A549 (cell line): ENCODE data around the gene DISC1. TPM values are rescaled to one million over a fixed set of nuclear protein-coding genes. Genes with fewer than 3 reads are reported as not detected.

ENCODE experiments used
- ATAC-seq, 2 experiments: fragments of 200-7000 bp in 1 of 2; fragments of >200 bp in 1 of 2; cut with Nextera tagmentation in 1 of 2; cut with Tn5 transposase in 1 of 2; 3 replicates each; pipeline versions ENCODE4 v1.8.0 to v1.9.1; 2018 to 2020; ENCODE audit warnings: mild to moderate bottlenecking in 1 of 2, moderate library complexity in 1 of 2
- CTCF ChIA-PET: fragments of 300-600 bp; sonication (Branson Sonifier 250); formaldehyde crosslinking; extraction: SDS; loops from one replicate; lab custom pipeline; 2021; ENCODE audit warnings: antibody characterized with exemption, inconsistent platforms; lab: Yijun Ruan, JAX
- POLR2A ChIA-PET: fragments of 350-600 bp; formaldehyde crosslinking; extraction: SDS; loops from one replicate; lab custom pipeline; 2021; ENCODE audit warnings: antibody characterized with exemption, inconsistent platforms; lab: Yijun Ruan, JAX
- DNase-seq, 2 experiments: peaks; one replicate each; pipeline versions ENCODE4 v3.0.0 to v3.0.0-alpha.2; 2011 to 2016; ENCODE audit warnings: low read depth in 1 of 2, low spot score in 1 of 2
- FAIRE-seq: peaks from 2 replicates; lab custom pipeline; 2011; peaks lifted over from hg19 to GRCh38; lab: Jason Lieb, UNC
- H3K27ac ChIP-seq, 2 experiments: fragments of >200 bp; sonication (Bioruptor Twin); formaldehyde crosslinking; 3 replicates each; pipeline ENCODE4 v1.5.1; 2016 to 2017
- H3K4me1 ChIP-seq: fragments of >200 bp; sonication (Bioruptor Twin); formaldehyde crosslinking; 3 replicates; pipeline ENCODE4 v1.6.1; 2016
- H3K4me2 ChIP-seq: fragments of >200 bp; sonication (Bioruptor Twin); formaldehyde crosslinking; 3 replicates; pipeline ENCODE4 v1.6.1; 2016
- H3K4me3 ChIP-seq: fragments of >200 bp; sonication (Bioruptor Twin); formaldehyde crosslinking; 3 replicates; pipeline ENCODE4 v1.5.1; 2016
- H3K9me3 ChIP-seq: fragments of >200 bp; sonication (Bioruptor Twin); formaldehyde crosslinking; 3 replicates; pipeline ENCODE4 v1.6.1; 2016
- CBX8 ChIP-seq: fragments of 200-600 bp; sonication (generic); IDR thresholded peaks from 2 replicates; pipeline ENCODE4 v1.6.1; 2016
- CEBPB ChIP-seq, 2 experiments: fragments of >200 bp in 1 of 2; sonication (Bioruptor Twin) in 1 of 2; formaldehyde crosslinking in 1 of 2; IDR thresholded peaks; 2 replicates each; pipeline ENCODE4 v1.6.1; 2012 to 2016
- EP300 ChIP-seq, 2 experiments: fragments of >200 bp; sonication (Bioruptor Twin); formaldehyde crosslinking; IDR thresholded peaks; 2 replicates in 1 of 2; 3 replicates in 1 of 2; pipeline ENCODE4 v1.6.1; 2016 to 2017
- ESRRA ChIP-seq: fragments of 150-350 bp; IDR thresholded peaks from 2 replicates; pipeline ENCODE4 v1.6.1; 2014; ENCODE audit warnings: mild to moderate bottlenecking, low read length, borderline replicate concordance
- FOSB ChIP-seq: fragments of 250-450 bp; sonication (Bioruptor Pico); IDR thresholded peaks from 2 replicates; pipeline ENCODE4 v1.5.0; 2020; ENCODE audit warnings: mild to moderate bottlenecking, moderate library complexity
- HES2 ChIP-seq: fragments of >200 bp; sonication (Bioruptor Twin); formaldehyde crosslinking; IDR thresholded peaks from 2 replicates; pipeline ENCODE4 v1.6.1; 2016
- HMGXB4 ChIP-seq: fragments of 250-450 bp; sonication (Bioruptor Pico); IDR thresholded peaks from 2 replicates; pipeline ENCODE4 v1.5.0; 2021; ENCODE audit warnings: mild to moderate bottlenecking, moderate library complexity, borderline replicate concordance
- HOXB5 ChIP-seq: fragments of 250-450 bp; sonication (Bioruptor Pico); IDR thresholded peaks from 2 replicates; pipeline ENCODE4 v1.5.0; 2020; ENCODE audit warnings: mild to moderate bottlenecking, moderate library complexity
- JUNB ChIP-seq: fragments of >200 bp; sonication (Bioruptor Twin); formaldehyde crosslinking; IDR thresholded peaks from 2 replicates; pipeline ENCODE4 v1.6.1; 2016
- KDM1A ChIP-seq: fragments of 200-600 bp; sonication (generic); IDR thresholded peaks from 2 replicates; pipeline ENCODE4 v1.6.1; 2016; ENCODE audit warnings: low read depth, mild to moderate bottlenecking
- NPAS2 ChIP-seq: fragments of 250-450 bp; sonication (Bioruptor Pico); IDR thresholded peaks from 2 replicates; pipeline ENCODE4 v1.8.0; 2022; ENCODE audit warnings: mild to moderate bottlenecking, moderate library complexity, borderline replicate concordance
- PHF8 ChIP-seq: fragments of 200-600 bp; sonication (generic); IDR thresholded peaks from 2 replicates; pipeline ENCODE4 v1.6.1; 2016; ENCODE audit warnings: low read depth, mild to moderate bottlenecking, antibody characterized with exemption, moderate library complexity, borderline replicate concordance
- POLR2AphosphoS2 ChIP-seq: conservative IDR thresholded peaks from 2 replicates; pipeline ENCODE4 v1.6.1; 2012; ENCODE audit warnings: low read length, improper control_type of control experiment, inconsistent platforms
- RAD21 ChIP-seq, 2 experiments: fragments of >200 bp in 1 of 2; sonication (Bioruptor Twin) in 1 of 2; formaldehyde crosslinking in 1 of 2; IDR thresholded peaks in 1 of 2; conservative IDR thresholded peaks in 1 of 2; 2 replicates in 1 of 2; 3 replicates in 1 of 2; pipeline ENCODE4 v1.6.1; 2012 to 2018; ENCODE audit warnings: inconsistent platforms in 1 of 2
- RCOR1 ChIP-seq: fragments of 150-350 bp; IDR thresholded peaks from 2 replicates; pipeline ENCODE4 v1.6.1; 2014; ENCODE audit warnings: antibody characterized with exemption, low read length, low read depth
- RFX5 ChIP-seq: fragments of 450-650 bp; IDR thresholded peaks from 2 replicates; pipeline ENCODE4 v1.7.1; 2014; ENCODE audit warnings: antibody characterized with exemption, mild to moderate bottlenecking, moderate library complexity
- SMC3 ChIP-seq: fragments of >200 bp; sonication (Bioruptor Twin); formaldehyde crosslinking; IDR thresholded peaks from 3 replicates; pipeline ENCODE4 v1.6.1; 2018; ENCODE audit warnings: inconsistent platforms
- TP53 ChIP-seq: fragments of 250-450 bp; sonication (Bioruptor Pico); IDR thresholded peaks from 2 replicates; pipeline ENCODE4 v1.5.0; 2021; ENCODE audit warnings: mild to moderate bottlenecking, moderate library complexity
- USF2 ChIP-seq: fragments of 450-650 bp; IDR thresholded peaks from 2 replicates; pipeline ENCODE4 v1.6.1; 2014; ENCODE audit warnings: antibody characterized with exemption
- ZNF302 ChIP-seq: fragments of 250-450 bp; sonication (Bioruptor Pico); IDR thresholded peaks from 2 replicates; pipeline ENCODE4 v1.9.0; 2021; ENCODE audit warnings: inconsistent platforms, mild to moderate bottlenecking, moderate library complexity
- ZSCAN20 ChIP-seq: fragments of 250-450 bp; sonication (Bioruptor Pico); IDR thresholded peaks from 2 replicates; pipeline ENCODE4 v1.8.0; 2022; ENCODE audit warnings: mild to moderate bottlenecking, moderate library complexity
- WGBS: methylation state at CpG from one replicate; pipeline ENCODE4 v1.1.6; 2017; ENCODE audit errors: missing lambda C conversion rate; 5-methylcytosine and 5-hydroxymethylcytosine counted together
- polyA plus RNA-seq, 4 experiments: library from polyadenylated mRNA; depleted of rRNA in 3 of 4; stranded (reverse); fragments of >200 nt; fragmentation: RNase III in 1 of 4; extraction: RNeasy Plus Mini Kit Qiagen cat#74134 plus additional on column Dnase treatment in 1 of 4; gene quantifications; 2 replicates in 3 of 4; 3 replicates in 1 of 4; pipeline ENCODE4 v1.2.3, GENCODE V29; 2011 to 2017
- TF ChIP-seq, protein P1 (sequence below): IDR thresholded peaks from 2 replicates; pipeline ENCODE4 v1.6.1; 2012
- TF ChIP-seq, protein P2 (sequence below): IDR thresholded peaks from 2 replicates; pipeline ENCODE4 v1.6.1; 2012

DISC1 gene
- polyA plus RNA-seq, 2 of the 4 experiments (the other 2 are of a cell fraction) = 0.39 to 0.74 TPM

DNA sequence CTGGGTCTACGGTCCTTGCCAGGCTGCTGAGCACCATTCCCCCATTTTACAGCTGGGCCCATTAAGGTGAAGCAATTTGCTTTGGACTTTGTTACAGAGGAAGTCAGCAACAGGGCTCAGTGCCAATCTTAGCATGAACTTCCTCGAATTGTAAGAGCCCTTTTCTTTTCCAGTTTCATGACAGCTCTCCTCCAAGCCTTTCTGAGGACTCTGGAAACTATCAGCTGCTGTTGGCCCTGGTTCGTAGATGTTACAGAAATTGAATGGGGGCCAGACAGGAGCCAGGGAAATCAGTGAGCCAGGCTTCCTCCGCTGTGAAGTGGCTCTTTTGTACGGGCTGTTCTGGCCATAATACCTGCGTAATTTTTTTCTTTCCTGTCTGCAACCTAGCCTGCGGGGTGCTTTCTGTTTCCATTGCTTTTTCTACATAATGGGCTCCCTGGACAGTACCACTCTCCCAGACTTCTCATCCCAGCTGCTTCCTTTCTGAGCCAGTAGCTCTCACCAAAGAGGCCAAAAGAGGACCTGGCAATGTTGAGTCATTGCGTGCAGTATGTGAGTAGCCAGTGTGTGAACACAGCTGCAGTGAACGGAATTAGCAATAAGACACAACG is 386.3 kb downstream of the DISC1 start (continued):
- no peak for TF ChIP-seq USF2

GRCh38 chr1:232014941-232015340 is 388.4 kb downstream of the DISC1 start:
- Histone ChIP-seq H3K4me3 (no peak overlapping the region), H3K4me2 (no peak overlapping the region), H3K4me1 (no peaks in the 10 kb centered on the region), H3K9me3 (no peaks in the 10 kb centered on the region), H3K27ac (no peak overlapping the region)
- DNase-seq (no peak), FAIRE-seq (no peak), ATAC-seq (no peak)
- no peak for TF ChIP-seq HES2
- TF ChIP-seq ZSCAN20 (CRISPR knock-in tag) = no peak
- TF ChIP-seq NPAS2 (CRISPR knock-in tag) = no peak
- TF ChIP-seq RAD21 (conservative IDR thresholded peaks at IDR 0.05 in 1 of 2, IDR thresholded peaks at IDR 0.05 in 1 of 2) = no peak
- TF ChIP-seq CBX8 = no peak
- CTCF ChIA-PET = no interaction called here
- WGBS = 75% methylated on average over 4 of the region's 4 CpGs
- POLR2A ChIA-PET = no interaction called here

DNA sequence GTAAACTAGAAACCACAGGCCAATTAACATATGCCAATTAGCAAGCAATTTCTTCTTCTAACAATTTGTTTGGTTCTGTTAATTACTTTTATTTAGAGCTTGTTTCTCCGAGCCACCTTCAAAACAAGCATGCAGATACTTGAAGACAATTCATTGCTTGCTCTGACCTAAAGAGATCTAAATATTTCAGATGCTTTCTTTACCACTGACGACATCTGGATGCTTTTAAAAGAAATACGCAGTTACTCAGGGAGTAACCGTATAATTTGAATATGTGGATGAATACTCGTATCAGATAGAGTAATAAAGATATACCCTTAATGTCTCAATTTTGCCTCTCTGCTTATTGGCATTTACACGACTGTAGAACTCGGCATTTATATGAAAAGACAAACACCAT is 390.0 kb downstream of the DISC1 start:
- no peak overlapping the region for H3K4me2 ChIP-seq
- no peaks in the 10 kb centered on the region for H3K9me3 ChIP-seq
- ChIA-PET POLR2A (no interaction called here), CTCF (no interaction called here)
- ATAC-seq (no peak), FAIRE-seq (no peak), DNase-seq (no peak)
- WGBS = 73% methylated on average over 7 of the region's 7 CpGs
- H3K4me3 ChIP-seq = no peak overlapping the region
- no peak overlapping the region for H3K27ac ChIP-seq
- no peak for TF ChIP-seq FOSB
- no peak for TF ChIP-seq RCOR1
- no peak for TF ChIP-seq KDM1A
- no peaks in the 10 kb centered on the region for H3K4me1 ChIP-seq

DNA sequence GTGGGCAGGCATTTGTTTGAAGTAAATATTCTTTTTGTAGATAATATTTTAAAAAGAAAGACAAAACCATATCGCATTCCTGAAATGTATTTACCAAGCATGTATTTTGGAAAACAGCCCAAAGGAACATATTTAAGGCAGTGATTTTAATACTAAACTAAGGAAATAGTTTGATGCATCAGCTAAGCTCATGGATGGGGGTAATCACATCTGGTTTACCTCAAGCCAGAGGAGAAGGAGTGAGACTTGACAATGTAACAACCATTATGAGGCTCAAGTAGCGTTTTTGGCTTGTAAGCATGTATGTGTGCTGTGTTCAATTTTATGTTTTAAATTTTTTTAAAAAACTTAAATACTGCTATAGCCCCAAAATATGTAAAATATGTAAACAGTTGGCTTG is 390.5 kb downstream of the DISC1 start:
- Histone ChIP-seq H3K9me3 (no peaks in the 10 kb centered on the region), H3K4me3 (no peak overlapping the region), H3K4me1 (no peaks in the 10 kb centered on the region), H3K27ac (no peak overlapping the region), H3K4me2 (no peak overlapping the region)
- ATAC-seq (no peak), DNase-seq (no peak), FAIRE-seq (no peak)
- POLR2A ChIA-PET = no interaction called here
- TF ChIP-seq TP53 (CRISPR knock-in tag) = no peak
- no peak for TF ChIP-seq CEBPB (IDR thresholded peaks at IDR 0.05)
- TF ChIP-seq JUNB = no peak
- TF ChIP-seq PHF8 = no peak
- TF ChIP-seq, protein P1, sequence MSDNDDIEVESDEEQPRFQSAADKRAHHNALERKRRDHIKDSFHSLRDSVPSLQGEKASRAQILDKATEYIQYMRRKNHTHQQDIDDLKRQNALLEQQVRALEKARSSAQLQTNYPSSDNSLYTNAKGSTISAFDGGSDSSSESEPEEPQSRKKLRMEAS = no peak
- TF ChIP-seq SMC3 = no peak
- TF ChIP-seq HMGXB4 (CRISPR knock-in tag) = no peak
- no peak for TF ChIP-seq EP300 (IDR thresholded peaks at IDR 0.05)
- no peak for TF ChIP-seq ESRRA
- TF ChIP-seq RCOR1 = no peak
- TF ChIP-seq RFX5 = no peak
- no peak for TF ChIP-seq POLR2AphosphoS2
- no peak for TF ChIP-seq HOXB5 (CRISPR knock-in tag)
- no peak for TF ChIP-seq KDM1A
- TF ChIP-seq, protein P2, sequence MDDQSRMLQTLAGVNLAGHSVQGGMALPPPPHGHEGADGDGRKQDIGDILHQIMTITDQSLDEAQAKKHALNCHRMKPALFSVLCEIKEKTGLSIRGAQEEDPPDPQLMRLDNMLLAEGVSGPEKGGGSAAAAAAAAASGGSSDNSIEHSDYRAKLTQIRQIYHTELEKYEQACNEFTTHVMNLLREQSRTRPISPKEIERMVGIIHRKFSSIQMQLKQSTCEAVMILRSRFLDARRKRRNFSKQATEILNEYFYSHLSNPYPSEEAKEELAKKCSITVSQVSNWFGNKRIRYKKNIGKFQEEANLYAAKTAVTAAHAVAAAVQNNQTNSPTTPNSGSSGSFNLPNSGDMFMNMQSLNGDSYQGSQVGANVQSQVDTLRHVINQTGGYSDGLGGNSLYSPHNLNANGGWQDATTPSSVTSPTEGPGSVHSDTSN = no peak
- TF ChIP-seq ZNF302 = no peak
- WGBS = 60% methylated on average over 2 of the region's 2 CpGs
- CTCF ChIA-PET = no interaction called here
